K562 (cell line): ENCODE results near the gene ISL1. TPM values are rescaled to one million over a fixed set of nuclear protein-coding genes. Genes with fewer than 3 reads are reported as not detected.

ENCODE experiments used
- ATAC-seq: fragments of 200-7000 bp; cut with Tn5 transposase; 3 replicates; pipeline ENCODE4 v1.9.1; 2020; ENCODE audit warnings: moderate library complexity
- BruUV-seq: library from RNA; stranded (reverse); fragments of 400-500 nt; replicated peaks from 2 replicates; lab custom pipeline; 2021; lab: Mats Ljungman, UMichigan
- CTCF ChIA-PET: fragments of 300-600 bp; formaldehyde crosslinking; extraction: SDS; loops from one replicate; lab custom pipeline; 2021; ENCODE audit warnings: low intra/inter-chr PET ratio; lab: Yijun Ruan, JAX
- POLR2A ChIA-PET: fragments of 300-600, 350-650 bp; sonication (Branson Sonifier 250); formaldehyde crosslinking; extraction: SDS; loops from one replicate; lab custom pipeline; 2021; ENCODE audit warnings: antibody characterized with exemption, inconsistent platforms; lab: Yijun Ruan, JAX
- DNase-seq, 4 experiments: peaks; one replicate each; pipeline versions ENCODE4 v3.0.0 to v3.0.0-alpha.2; 2011 to 2018; ENCODE audit warnings: low spot score in 3 of 4, mixed read lengths in 3 of 4; ENCODE audit errors: extremely low read depth in 1 of 4
- FAIRE-seq: peaks from 2 replicates; lab custom pipeline; 2011; peaks lifted over from hg19 to GRCh38; lab: Jason Lieb, UNC
- H2AFZ ChIP-seq: 2 replicates; pipeline ENCODE4 v1.6.0; 2011; ENCODE audit warnings: low read depth, low read length, control low read depth, inconsistent platforms
- H3K27ac ChIP-seq: fragments of 200-600 bp; 3 replicates; pipeline ENCODE4 v1.8.0; 2011; ENCODE audit warnings: low read depth, mild to moderate bottlenecking, control low read depth, inconsistent platforms, low read length, moderate library complexity, mixed read lengths; ENCODE audit errors: extremely low read depth
- H3K27me3 ChIP-seq, 2 experiments: fragments of 300-600 bp in 1 of 2; 2 replicates in 1 of 2; 3 replicates in 1 of 2; pipeline versions ENCODE4 v1.6.0 to v1.8.0; 2011; ENCODE audit warnings: inconsistent platforms in 2 of 2, low read length in 2 of 2, mild to moderate bottlenecking in 1 of 2, mixed read lengths in 1 of 2, moderate library complexity in 1 of 2; ENCODE audit not compliant: control insufficient read depth in 2 of 2, insufficient read depth in 2 of 2
- H3K36me3 ChIP-seq: fragments of 300-600 bp; 3 replicates; pipeline ENCODE4 v1.8.0; 2011; ENCODE audit warnings: mild to moderate bottlenecking, low read length, inconsistent platforms; ENCODE audit not compliant: control insufficient read depth, insufficient read depth
- H3K4me1 ChIP-seq, 2 experiments: fragments of 200-600 bp in 1 of 2; replicated peaks in 1 of 2; 2 replicates in 1 of 2; 3 replicates in 1 of 2; pipeline versions ENCODE4 v1.5.1 to v1.8.0; 2011; ENCODE audit warnings: inconsistent platforms in 2 of 2, low read length in 2 of 2, mild to moderate bottlenecking in 1 of 2, mixed read lengths in 1 of 2, moderate library complexity in 1 of 2; ENCODE audit not compliant: control insufficient read depth in 2 of 2, insufficient read depth in 2 of 2
- H3K4me2 ChIP-seq: 2 replicates; pipeline ENCODE4 v1.6.1; 2011; ENCODE audit warnings: low read length, control low read depth, inconsistent platforms, mixed read lengths; ENCODE audit not compliant: insufficient read depth
- H3K4me3 ChIP-seq: fragments of 200-600 bp; sonication (generic), shearing (Covaris generic); 2 replicates; pipeline ENCODE4 v1.5.1; 2016; ENCODE audit warnings: control low read depth, inconsistent platforms
- H3K79me2 ChIP-seq: fragments of 200-600 bp; 3 replicates; pipeline ENCODE4 v1.8.0; 2011; ENCODE audit warnings: low read length, inconsistent platforms; ENCODE audit not compliant: control insufficient read depth, insufficient read depth
- H3K9ac ChIP-seq, 2 experiments: 2 replicates each; pipeline versions ENCODE4 v1.6.0 to v1.6.1; 2011; ENCODE audit warnings: low read depth in 2 of 2, low read length in 2 of 2, control low read depth in 1 of 2, inconsistent platforms in 1 of 2, mild to moderate bottlenecking in 1 of 2, mixed read lengths in 1 of 2; ENCODE audit not compliant: insufficient read depth in 1 of 2
- H3K9me1 ChIP-seq: one replicate; pipeline ENCODE4 v1.6.0; 2011; ENCODE audit warnings: inconsistent platforms, mild to moderate bottlenecking, low read length, moderate library complexity; ENCODE audit not compliant: control insufficient read depth, insufficient read depth
- H3K9me3 ChIP-seq: replicated peaks from 2 replicates; pipeline ENCODE4 v1.5.1; 2011; ENCODE audit warnings: low read depth, low read length, inconsistent platforms; ENCODE audit not compliant: control insufficient read depth, insufficient read depth
- H4K20me1 ChIP-seq: replicated peaks from 2 replicates; pipeline ENCODE4 v1.6.1; 2011; ENCODE audit warnings: low read length, inconsistent platforms, mixed read lengths; ENCODE audit not compliant: control insufficient read depth, insufficient read depth
- BMI1 ChIP-seq: fragments of 150-350 bp; IDR thresholded peaks from 2 replicates; pipeline ENCODE4 v1.6.1; 2014; ENCODE audit warnings: low read length
- CBX8 ChIP-seq: fragments of 200-600 bp; sonication (generic); IDR thresholded peaks from 2 replicates; pipeline ENCODE4 v1.6.1; 2012; ENCODE audit warnings: borderline replicate concordance, mixed run types, low read depth, mild to moderate bottlenecking, moderate library complexity, mixed read lengths, low read length, control low read depth, inconsistent platforms; ENCODE audit not compliant: poor library complexity, severe bottlenecking; ENCODE audit errors: extremely low read depth
- CCAR2 ChIP-seq: fragments of 200-400 bp; formaldehyde crosslinking; IDR thresholded peaks from 2 replicates; pipeline ENCODE4 v1.6.1; 2017; ENCODE audit warnings: mild to moderate bottlenecking, low read depth, low read length
- HEY1 ChIP-seq: fragments of 250-450 bp; sonication (Bioruptor Pico); IDR thresholded peaks from 2 replicates; pipeline ENCODE4 v1.5.0; 2020; ENCODE audit warnings: mild to moderate bottlenecking, moderate library complexity, borderline replicate concordance
- ILF3 ChIP-seq: fragments of 450-650 bp; IDR thresholded peaks from 2 replicates; pipeline ENCODE4 v1.6.1; 2018; ENCODE audit warnings: antibody characterized with exemption, mild to moderate bottlenecking, moderate library complexity, borderline replicate concordance
- KAT8 ChIP-seq: fragments of 450-650 bp; IDR thresholded peaks from 2 replicates; pipeline ENCODE4 v1.6.1; 2016; ENCODE audit warnings: low read depth, mild to moderate bottlenecking
- NR2F6 ChIP-seq: fragments of 450-650 bp; formaldehyde crosslinking; IDR thresholded peaks from 2 replicates; pipeline ENCODE4 v1.4.0; 2020; ENCODE audit warnings: mild to moderate bottlenecking
- PCBP2 ChIP-seq: fragments of 200-400 bp; formaldehyde crosslinking; IDR thresholded peaks from 2 replicates; pipeline ENCODE4 v1.6.1; 2018; ENCODE audit warnings: low read length, low read depth, mild to moderate bottlenecking, moderate library complexity; ENCODE audit not compliant: poor library complexity, severe bottlenecking
- SOX6 ChIP-seq: fragments of 450-650 bp; IDR thresholded peaks from 2 replicates; pipeline ENCODE4 v1.6.1; 2014; ENCODE audit warnings: mild to moderate bottlenecking
- WGBS: fragments of 100-300 bp; shearing (Covaris generic); methylation state at CpG from one replicate; pipeline ENCODE4 v1.1.6; 2016; ENCODE audit warnings: low coverage, mixed read lengths; ENCODE audit not compliant: insufficient coverage; ENCODE audit errors: missing lambda C conversion rate; 5-methylcytosine and 5-hydroxymethylcytosine counted together
- in situ Hi-C: fragments of 300-500 bp; cut with MboI; formaldehyde crosslinking; loops from 4 replicates; pipeline ENCODE4 v1.15.0; 2018; ENCODE audit warnings: inconsistent platforms, mixed read lengths
- intact Hi-C: fragments of 100-400 bp; cut with micrococcal nuclease; formaldehyde crosslinking; loops from 2 replicates; pipeline ENCODE4 v1.14.2; 2022
- polyA plus RNA-seq, 8 experiments: library from polyadenylated mRNA; depleted of rRNA in 4 of 8; stranded (reverse) in 5 of 8; unstranded in 3 of 8; fragments of >200 nt; fragmentation: Nextera tagmentation in 2 of 8; fragmentation: Illumina TruSeq in 1 of 8; extraction: Ambion mirVana in 2 of 8; extraction: Trizol in 1 of 8; gene quantifications; 2 replicates each; pipeline versions ENCODE4 v1.2.1 to v1.2.3, GENCODE V29; 2011 to 2014; ENCODE audit warnings: inconsistent platforms in 1 of 8, missing spikeins in 1 of 8
- total RNA-seq, 7 experiments: library from RNA; depleted of rRNA in 6 of 7; stranded (reverse); fragments of >200 nt in 6 of 7; fragmentation: Illumina TruSeq in 2 of 7; extraction: Trizol in 2 of 7; gene quantifications; 2 replicates each; pipeline versions ENCODE4 v1.2.1 to v1.2.3, GENCODE V29; 2011 to 2021; ENCODE audit warnings: low replicate concordance in 1 of 7
- TF ChIP-seq, protein P1 (sequence below), 2 experiments: fragments of 250-450 bp in 1 of 2; fragments of 450-650 bp in 1 of 2; sonication (Bioruptor Pico) in 1 of 2; IDR thresholded peaks; 2 replicates each; pipeline versions ENCODE4 v1.6.1 to v1.8.0; 2016 to 2021; ENCODE audit warnings: mild to moderate bottlenecking in 2 of 2, moderate library complexity in 2 of 2, missing compliant biosample characterization in 1 of 2, missing genetic modification characterization in 1 of 2
- TF ChIP-seq, protein P2 (sequence below): fragments of 450-650 bp; IDR thresholded peaks from 2 replicates; pipeline ENCODE4 v1.6.1; 2016; ENCODE audit warnings: mild to moderate bottlenecking, moderate library complexity

The ISL1 gene
- total and polyA plus RNA-seq, 9 of the 15 experiments (the other 6 are each of a cell fraction or from before 2014, with no cell fraction given), result not detected

DNA sequence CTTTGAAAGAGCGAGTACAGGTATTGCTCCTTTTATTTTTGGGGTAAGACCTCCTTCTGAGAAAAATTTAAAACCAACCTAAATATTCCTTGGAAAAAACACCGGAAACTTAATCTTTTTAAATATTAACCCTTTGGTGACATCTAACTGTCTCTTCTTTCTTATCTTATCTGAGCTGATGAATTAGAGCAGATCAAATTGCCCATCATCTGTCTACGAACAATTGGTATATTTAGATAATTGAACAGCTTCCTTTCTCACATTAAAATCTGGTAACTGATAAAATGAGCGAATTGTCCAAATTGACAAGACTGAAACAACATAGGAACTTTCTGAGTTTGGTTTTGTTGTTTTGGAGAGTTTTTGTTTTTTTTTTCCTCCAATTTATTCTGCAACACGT, 2.0 kb downstream of the ISL1 start:
- Histone ChIP-seq H3K4me2 (no peak overlapping the region), H3K4me3 (no peak overlapping the region), H3K27ac (no peak overlapping the region), H3K9ac (no peak overlapping the region), H3K4me1 (peaks cover 0 to 9% of the 10 kb centered on the region in 2 experiments; a peak in 1 of 5 replicates), H3K27me3 (peaks cover 3 to 26% of the 10 kb centered on the region in 2 experiments; a peak in 4 of 5 replicates), H2AFZ (no peak overlapping the region), H3K36me3 (no peaks in the 10 kb centered on the region), H3K79me2 (no peaks in the 10 kb centered on the region), H4K20me1 (no peaks in the 10 kb centered on the region), H3K9me1 (no peaks in the 10 kb centered on the region), H3K9me3 (no peaks in the 10 kb centered on the region)
- ChIA-PET POLR2A (no interaction called here), CTCF (no interaction called here)
- ATAC-seq (no peak), DNase-seq (no peak), FAIRE-seq (no peak)
- intact Hi-C loops, result no loop called here
- in situ Hi-C loops, result loop anchor here (25.0 kb wide), 1 partner anchor 1277 kb away; no protein-coding TSS in a partner anchor
- BruUV-seq, result no TSS peak
- 0% methylated on average over 5 of the region's 5 CpGs for WGBS
- TF ChIP-seq CCAR2 (no peak), BMI1 (no peak), SOX6 (no peak), NR2F6 (CRISPR knock-in tag) (no peak), PCBP2 (no peak), HEY1 (CRISPR knock-in tag) (no peak), CBX8 (no peak), KAT8 (no peak), ILF3 (no peak)
- TF ChIP-seq, protein P1, sequence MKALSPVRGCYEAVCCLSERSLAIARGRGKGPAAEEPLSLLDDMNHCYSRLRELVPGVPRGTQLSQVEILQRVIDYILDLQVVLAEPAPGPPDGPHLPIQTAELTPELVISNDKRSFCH (CRISPR knock-in tag; IDR thresholded peaks at IDR 0.05), result no peak
- TF ChIP-seq, protein P1 (tag; IDR thresholded peaks at IDR 0.05), result no peak
- TF ChIP-seq, protein P2, sequence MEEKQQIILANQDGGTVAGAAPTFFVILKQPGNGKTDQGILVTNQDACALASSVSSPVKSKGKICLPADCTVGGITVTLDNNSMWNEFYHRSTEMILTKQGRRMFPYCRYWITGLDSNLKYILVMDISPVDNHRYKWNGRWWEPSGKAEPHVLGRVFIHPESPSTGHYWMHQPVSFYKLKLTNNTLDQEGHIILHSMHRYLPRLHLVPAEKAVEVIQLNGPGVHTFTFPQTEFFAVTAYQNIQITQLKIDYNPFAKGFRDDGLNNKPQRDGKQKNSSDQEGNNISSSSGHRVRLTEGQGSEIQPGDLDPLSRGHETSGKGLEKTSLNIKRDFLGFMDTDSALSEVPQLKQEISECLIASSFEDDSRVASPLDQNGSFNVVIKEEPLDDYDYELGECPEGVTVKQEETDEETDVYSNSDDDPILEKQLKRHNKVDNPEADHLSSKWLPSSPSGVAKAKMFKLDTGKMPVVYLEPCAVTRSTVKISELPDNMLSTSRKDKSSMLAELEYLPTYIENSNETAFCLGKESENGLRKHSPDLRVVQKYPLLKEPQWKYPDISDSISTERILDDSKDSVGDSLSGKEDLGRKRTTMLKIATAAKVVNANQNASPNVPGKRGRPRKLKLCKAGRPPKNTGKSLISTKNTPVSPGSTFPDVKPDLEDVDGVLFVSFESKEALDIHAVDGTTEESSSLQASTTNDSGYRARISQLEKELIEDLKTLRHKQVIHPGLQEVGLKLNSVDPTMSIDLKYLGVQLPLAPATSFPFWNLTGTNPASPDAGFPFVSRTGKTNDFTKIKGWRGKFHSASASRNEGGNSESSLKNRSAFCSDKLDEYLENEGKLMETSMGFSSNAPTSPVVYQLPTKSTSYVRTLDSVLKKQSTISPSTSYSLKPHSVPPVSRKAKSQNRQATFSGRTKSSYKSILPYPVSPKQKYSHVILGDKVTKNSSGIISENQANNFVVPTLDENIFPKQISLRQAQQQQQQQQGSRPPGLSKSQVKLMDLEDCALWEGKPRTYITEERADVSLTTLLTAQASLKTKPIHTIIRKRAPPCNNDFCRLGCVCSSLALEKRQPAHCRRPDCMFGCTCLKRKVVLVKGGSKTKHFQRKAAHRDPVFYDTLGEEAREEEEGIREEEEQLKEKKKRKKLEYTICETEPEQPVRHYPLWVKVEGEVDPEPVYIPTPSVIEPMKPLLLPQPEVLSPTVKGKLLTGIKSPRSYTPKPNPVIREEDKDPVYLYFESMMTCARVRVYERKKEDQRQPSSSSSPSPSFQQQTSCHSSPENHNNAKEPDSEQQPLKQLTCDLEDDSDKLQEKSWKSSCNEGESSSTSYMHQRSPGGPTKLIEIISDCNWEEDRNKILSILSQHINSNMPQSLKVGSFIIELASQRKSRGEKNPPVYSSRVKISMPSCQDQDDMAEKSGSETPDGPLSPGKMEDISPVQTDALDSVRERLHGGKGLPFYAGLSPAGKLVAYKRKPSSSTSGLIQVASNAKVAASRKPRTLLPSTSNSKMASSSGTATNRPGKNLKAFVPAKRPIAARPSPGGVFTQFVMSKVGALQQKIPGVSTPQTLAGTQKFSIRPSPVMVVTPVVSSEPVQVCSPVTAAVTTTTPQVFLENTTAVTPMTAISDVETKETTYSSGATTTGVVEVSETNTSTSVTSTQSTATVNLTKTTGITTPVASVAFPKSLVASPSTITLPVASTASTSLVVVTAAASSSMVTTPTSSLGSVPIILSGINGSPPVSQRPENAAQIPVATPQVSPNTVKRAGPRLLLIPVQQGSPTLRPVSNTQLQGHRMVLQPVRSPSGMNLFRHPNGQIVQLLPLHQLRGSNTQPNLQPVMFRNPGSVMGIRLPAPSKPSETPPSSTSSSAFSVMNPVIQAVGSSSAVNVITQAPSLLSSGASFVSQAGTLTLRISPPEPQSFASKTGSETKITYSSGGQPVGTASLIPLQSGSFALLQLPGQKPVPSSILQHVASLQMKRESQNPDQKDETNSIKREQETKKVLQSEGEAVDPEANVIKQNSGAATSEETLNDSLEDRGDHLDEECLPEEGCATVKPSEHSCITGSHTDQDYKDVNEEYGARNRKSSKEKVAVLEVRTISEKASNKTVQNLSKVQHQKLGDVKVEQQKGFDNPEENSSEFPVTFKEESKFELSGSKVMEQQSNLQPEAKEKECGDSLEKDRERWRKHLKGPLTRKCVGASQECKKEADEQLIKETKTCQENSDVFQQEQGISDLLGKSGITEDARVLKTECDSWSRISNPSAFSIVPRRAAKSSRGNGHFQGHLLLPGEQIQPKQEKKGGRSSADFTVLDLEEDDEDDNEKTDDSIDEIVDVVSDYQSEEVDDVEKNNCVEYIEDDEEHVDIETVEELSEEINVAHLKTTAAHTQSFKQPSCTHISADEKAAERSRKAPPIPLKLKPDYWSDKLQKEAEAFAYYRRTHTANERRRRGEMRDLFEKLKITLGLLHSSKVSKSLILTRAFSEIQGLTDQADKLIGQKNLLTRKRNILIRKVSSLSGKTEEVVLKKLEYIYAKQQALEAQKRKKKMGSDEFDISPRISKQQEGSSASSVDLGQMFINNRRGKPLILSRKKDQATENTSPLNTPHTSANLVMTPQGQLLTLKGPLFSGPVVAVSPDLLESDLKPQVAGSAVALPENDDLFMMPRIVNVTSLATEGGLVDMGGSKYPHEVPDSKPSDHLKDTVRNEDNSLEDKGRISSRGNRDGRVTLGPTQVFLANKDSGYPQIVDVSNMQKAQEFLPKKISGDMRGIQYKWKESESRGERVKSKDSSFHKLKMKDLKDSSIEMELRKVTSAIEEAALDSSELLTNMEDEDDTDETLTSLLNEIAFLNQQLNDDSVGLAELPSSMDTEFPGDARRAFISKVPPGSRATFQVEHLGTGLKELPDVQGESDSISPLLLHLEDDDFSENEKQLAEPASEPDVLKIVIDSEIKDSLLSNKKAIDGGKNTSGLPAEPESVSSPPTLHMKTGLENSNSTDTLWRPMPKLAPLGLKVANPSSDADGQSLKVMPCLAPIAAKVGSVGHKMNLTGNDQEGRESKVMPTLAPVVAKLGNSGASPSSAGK, result no peak
